Stimulated activated naive CD8-positive, alpha-beta T cell treated with anti-CD3 and anti-CD28 coated beads, Interleukin-15, Interleukin-2, amounts not matched to agents 100 U/mL and 50 U/mL, for 24 hours (primary cell): ENCODE data around the gene KCNJ11.

Experiments
- ATAC-seq: fragments of 150-1000 bp; cut with Tn5 transposase; one replicate; pipeline ENCODE4 v1.10.0; 2021
- DNase-seq: peaks from one replicate; pipeline ENCODE4 v3.0.0; 2021

KCNJ11 gene

GRCh38 chr11:17353821-17354600 is 34.4 kb downstream of the KCNJ11 start:
- DNase-seq (no peak), ATAC-seq (no peak)

GRCh38 chr11:17352950-17353820 is 35.3 kb downstream of the KCNJ11 start:
- ATAC-seq (peak; percentile 51), DNase-seq (peak; percentile 75)

- peak; percentile 69 for DNase-seq
- peak; percentile 40 for ATAC-seq
Observed at GRCh38 chr11:17351510-17352176, 36.8 kb downstream of the KCNJ11 start, which contains the start of gene NCR3LG1. Gene NCR3LG1 (plus strand): TSS chr11:17351800. CDS start chr11:17351970, 170 bp downstream.

GRCh38 chr11:17351172-17351509 is 37.3 kb downstream of the KCNJ11 start:
- ATAC-seq (no peak), DNase-seq (no peak)

GRCh38 chr11:17350455-17351171 is 37.8 kb downstream of the KCNJ11 start:
- ATAC-seq (peak; percentile 53), DNase-seq (no peak)

- ATAC-seq = no peak
- DNase-seq = no peak
Observed at GRCh38 chr11:17347676-17348075, 40.8 kb downstream of the KCNJ11 start.

GRCh38 chr11:17343907-17344306 is 44.6 kb downstream of the KCNJ11 start:
- ATAC-seq (peak; percentile 96), DNase-seq (peak; percentile 63)

GRCh38 chr11:17343257-17343656 is 45.2 kb downstream of the KCNJ11 start:
- DNase-seq (no peak), ATAC-seq (no peak)
